T-helper 2 cell treated with Interferon-gamma antibody and Interleukin-4, amounts not matched to agents 5 μg/mL and 100 μg/mL, for 36 hours (primary cell): ENCODE measurements around the gene DTNBP1.

Experiments
- DNase-seq: peaks from one replicate; pipeline ENCODE4 v3.0.0; 2021; ENCODE audit warnings: low spot score
- H3K27ac Mint-ChIP-seq: one replicate; pipeline ENCODE4 v1.8.0; 2021; ENCODE audit warnings: mild to moderate bottlenecking, mixed read lengths
- H3K27me3 Mint-ChIP-seq: one replicate; pipeline ENCODE4 v1.8.0; 2021; ENCODE audit warnings: low read depth, mixed read lengths
- H3K36me3 Mint-ChIP-seq: one replicate; pipeline ENCODE4 v1.8.0; 2021; ENCODE audit warnings: low read depth, mixed read lengths
- H3K4me1 Mint-ChIP-seq: one replicate; pipeline ENCODE4 v1.8.0; 2021; ENCODE audit warnings: low read depth, mixed read lengths
- H3K4me3 Mint-ChIP-seq: one replicate; pipeline ENCODE4 v1.8.0; 2022; ENCODE audit warnings: mild to moderate bottlenecking, moderate library complexity, mixed read lengths
- H3K9me3 Mint-ChIP-seq: one replicate; pipeline ENCODE4 v1.8.0; 2021; ENCODE audit warnings: mixed read lengths

DTNBP1 gene

DNA sequence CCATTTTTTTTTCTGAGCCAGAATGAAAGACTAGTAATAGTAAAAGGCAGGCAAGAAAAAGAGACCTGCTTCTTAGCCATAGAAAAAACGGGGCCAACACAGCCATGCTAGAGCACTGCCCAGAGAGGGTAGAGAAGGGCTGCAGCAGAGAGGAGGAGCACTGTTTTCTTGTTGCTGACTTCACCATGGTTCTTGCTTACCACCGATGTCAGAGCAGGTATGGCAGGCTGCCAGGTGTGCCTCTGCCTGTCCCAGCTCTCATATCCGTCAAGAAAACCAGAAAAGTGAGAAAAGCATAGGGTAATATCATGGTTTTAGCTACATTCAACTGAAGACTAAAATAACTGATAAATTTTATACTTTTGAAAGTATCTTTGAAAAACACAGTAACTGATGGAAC lies 60.7 kb downstream of the DTNBP1 start:
- Mint-ChIP-seq H3K4me3 (no peak overlapping the region), H3K36me3 (peaks cover 12% of the 10 kb centered on the region), H3K4me1 (no peaks in the 10 kb centered on the region), H3K9me3 (no peaks in the 10 kb centered on the region), H3K27me3 (no peaks in the 10 kb centered on the region), H3K27ac (no peak overlapping the region)
- no peak for DNase-seq

DNA sequence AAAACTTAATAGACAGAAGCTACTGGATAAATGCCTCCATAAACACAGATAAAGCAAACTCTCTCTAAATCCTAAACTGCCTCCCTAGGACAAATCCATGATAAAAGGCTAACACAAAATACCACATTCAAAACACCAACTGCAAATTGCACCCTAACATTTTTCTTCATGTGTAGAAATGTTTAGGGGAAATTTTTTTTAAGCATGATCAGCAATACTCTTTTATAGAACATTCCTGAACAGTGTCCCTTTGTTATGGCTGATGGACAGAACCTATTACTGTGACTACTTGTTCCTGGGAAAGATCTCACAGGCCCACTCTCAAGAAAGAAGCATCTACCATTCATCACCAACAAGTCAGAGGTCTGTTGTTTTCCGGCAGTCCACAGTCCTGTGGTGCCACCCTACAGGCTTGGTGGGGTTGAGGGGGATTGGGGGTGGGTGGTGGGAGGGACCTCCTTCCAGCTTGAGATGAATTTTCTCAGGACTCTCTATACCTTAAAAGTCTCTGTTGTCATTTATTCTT lies 64.5 kb downstream of the DTNBP1 start:
- Mint-ChIP-seq H3K4me1 (peaks cover 5% of the 10 kb centered on the region), H3K4me3 (no peak overlapping the region), H3K27ac (no peak overlapping the region)

DNA sequence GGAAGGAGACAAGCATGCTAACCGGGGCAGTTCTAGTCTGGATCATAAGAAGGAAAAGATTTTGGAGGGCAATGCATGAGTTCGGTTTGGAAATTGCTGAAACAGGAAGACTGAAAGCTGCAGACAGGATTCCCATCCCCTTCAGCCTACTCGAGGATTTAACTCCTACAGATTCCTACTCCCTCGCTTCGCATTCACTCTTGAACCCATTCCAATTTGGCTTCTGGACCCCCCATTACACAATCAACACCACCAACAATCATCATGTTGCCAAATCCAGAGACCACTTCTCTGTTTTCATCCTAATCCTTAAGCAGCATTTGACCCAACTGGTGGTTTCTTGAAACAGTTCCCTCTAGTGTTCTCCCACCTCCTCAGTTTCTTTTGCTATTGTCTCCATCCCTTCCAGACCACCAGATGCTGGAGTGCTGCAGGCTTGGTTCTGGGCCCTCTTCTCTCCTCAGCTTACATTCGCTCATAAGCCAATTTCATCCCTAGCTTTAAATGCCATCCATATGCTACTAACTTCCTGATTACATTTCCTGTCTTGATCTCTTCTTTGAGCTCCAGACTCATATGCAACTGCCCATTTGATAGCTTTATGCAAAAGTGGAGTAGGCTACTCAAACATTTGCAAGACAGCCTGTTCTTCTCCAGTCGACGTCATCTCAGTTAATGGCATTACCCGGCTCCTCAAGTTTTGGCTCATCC lies 66.5 kb downstream of the DTNBP1 start:
- no peak overlapping the region for H3K27ac Mint-ChIP-seq
- peaks cover 5% of the 10 kb centered on the region for H3K4me1 Mint-ChIP-seq
- no peak for DNase-seq
- no peaks in the 10 kb centered on the region for H3K27me3 Mint-ChIP-seq
- H3K36me3 Mint-ChIP-seq, result peaks cover 5% of the 10 kb centered on the region
- H3K9me3 Mint-ChIP-seq, result no peaks in the 10 kb centered on the region
- no peak overlapping the region for H3K4me3 Mint-ChIP-seq

More for the DNA sequence above, 64.5 kb downstream of the DTNBP1 start:
- H3K36me3 Mint-ChIP-seq, result peaks cover 8% of the 10 kb centered on the region
- no peaks in the 10 kb centered on the region for H3K27me3 Mint-ChIP-seq
- DNase-seq, result no peak
- H3K9me3 Mint-ChIP-seq, result no peaks in the 10 kb centered on the region

DNA sequence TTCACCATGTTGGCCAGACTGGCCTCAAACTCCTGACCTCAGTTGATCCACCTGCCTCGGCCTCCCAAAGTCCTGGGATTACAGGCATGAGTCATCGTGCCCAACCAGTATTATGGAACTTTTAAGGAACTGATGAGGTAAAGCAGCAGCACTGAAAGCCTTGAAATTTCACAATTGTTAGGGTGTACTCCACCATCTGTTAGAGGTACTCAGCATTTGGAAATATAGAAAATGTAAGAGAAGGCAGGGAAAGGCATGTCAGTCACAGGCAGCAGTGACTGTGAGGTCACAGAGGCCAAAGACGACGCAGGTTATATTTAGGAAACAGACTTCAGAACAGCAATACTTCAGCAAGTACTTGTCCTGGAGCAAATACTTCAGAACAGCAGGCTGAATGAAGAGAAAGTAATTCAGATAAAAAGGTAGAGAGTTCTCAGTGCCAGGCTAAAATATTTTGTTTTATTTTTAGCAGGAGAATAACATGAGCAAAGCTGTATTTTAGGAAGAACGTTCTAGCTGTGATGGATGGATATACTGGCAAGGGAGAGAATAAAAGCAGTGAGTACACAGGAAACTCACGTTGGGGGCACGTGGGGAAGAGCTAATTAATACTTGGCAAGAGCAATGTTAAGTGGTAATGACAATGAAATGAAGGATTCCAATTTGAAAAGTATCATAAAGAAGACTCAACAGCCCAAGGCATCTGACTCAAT lies 67.2 kb downstream of the DTNBP1 start:
- H3K9me3 Mint-ChIP-seq, result no peaks in the 10 kb centered on the region
- no peak overlapping the region for H3K4me3 Mint-ChIP-seq
- no peak overlapping the region for H3K27ac Mint-ChIP-seq
- H3K4me1 Mint-ChIP-seq, result peaks cover 5% of the 10 kb centered on the region
- no peaks in the 10 kb centered on the region for H3K27me3 Mint-ChIP-seq
- DNase-seq, result no peak
- peaks cover 2% of the 10 kb centered on the region for H3K36me3 Mint-ChIP-seq

DNA sequence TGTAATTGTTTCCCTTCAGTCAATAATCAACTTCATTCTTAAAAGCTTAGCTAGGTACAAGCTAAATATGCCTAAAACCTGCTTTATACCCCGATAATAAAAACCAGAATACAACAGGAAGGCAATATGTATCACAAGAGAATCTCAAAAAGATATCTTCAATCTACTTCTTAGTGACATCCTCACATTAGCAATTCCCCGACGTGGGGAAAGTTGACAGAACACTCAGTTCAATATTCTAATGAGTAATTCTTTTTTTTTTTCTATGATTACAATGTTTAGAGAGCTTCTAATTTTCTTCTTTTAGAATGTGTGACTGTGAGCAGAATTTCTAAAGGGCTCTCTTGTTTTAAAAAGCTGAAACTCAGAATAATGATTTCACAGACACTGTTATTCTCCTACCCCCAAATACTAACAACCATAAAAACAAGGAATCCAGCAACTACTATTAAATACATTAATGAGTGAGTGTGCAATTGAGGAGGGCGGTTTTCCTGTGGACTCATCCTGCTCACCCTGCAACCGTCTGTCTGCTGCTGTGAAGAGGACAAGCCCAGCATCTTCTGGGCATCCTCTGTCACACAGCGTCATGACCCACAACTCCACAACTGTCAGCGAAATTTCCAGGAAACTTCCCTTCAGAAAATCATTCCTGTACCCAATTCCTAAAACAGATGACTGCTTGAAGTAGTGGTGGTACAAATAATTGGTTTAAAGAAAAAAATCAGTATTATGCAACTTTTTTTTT lies 68.1 kb downstream of the DTNBP1 start:
- peaks cover 4% of the 10 kb centered on the region for H3K36me3 Mint-ChIP-seq
- no peak overlapping the region for H3K27ac Mint-ChIP-seq
- H3K4me1 Mint-ChIP-seq, result peaks cover 8% of the 10 kb centered on the region
- H3K4me3 Mint-ChIP-seq, result no peak overlapping the region
- DNase-seq, result no peak
- H3K9me3 Mint-ChIP-seq, result no peaks in the 10 kb centered on the region
- no peaks in the 10 kb centered on the region for H3K27me3 Mint-ChIP-seq

DNA sequence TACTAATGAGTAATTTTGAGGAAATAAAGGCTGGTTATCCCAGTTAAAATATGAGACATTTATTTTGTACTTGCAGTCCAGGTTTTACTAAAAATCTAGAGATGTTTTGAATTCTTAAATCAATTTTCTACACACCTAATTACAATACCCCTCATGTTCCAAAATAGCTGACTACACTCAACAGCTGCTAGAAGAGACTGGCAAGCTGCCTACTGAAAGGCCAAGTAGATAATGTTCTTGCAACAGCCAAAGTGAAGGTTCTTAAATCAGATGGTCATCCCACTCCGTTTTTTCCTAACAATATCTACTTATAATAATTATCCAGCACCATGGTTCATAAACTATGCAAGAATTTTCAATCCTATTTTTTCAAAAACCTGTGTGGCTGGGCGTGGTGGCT lies 69.0 kb downstream of the DTNBP1 start:
- no peak for DNase-seq
- H3K27me3 Mint-ChIP-seq, result no peaks in the 10 kb centered on the region
- peaks cover 4% of the 10 kb centered on the region for H3K36me3 Mint-ChIP-seq
- H3K4me1 Mint-ChIP-seq, result peaks cover 16% of the 10 kb centered on the region
- no peak overlapping the region for H3K4me3 Mint-ChIP-seq
- no peak overlapping the region for H3K27ac Mint-ChIP-seq
- no peaks in the 10 kb centered on the region for H3K9me3 Mint-ChIP-seq

DNA sequence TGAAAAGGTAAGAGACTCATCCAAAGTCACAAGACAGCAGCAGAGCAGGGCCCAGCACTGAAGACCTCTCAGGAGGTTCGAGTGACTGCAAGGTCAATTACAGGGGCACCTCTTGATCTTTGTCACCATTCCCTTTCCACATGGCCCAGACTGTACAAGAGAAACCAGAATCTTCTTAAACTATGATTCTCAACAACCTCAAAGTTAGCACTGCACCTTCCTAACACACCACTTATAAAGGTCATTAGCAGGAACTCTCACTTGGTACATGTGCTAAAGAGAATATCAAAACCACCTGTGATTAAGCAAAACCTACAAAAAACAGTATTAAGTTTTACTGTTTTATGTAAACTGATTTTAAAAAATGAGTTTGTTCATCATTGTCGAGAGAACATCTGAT lies 70.2 kb downstream of the DTNBP1 start:
- H3K36me3 Mint-ChIP-seq, result peaks cover 2% of the 10 kb centered on the region
- H3K9me3 Mint-ChIP-seq, result no peaks in the 10 kb centered on the region
- no peak overlapping the region for H3K27ac Mint-ChIP-seq
- DNase-seq, result no peak
- H3K4me3 Mint-ChIP-seq, result no peak overlapping the region
- H3K4me1 Mint-ChIP-seq, result peaks cover 17% of the 10 kb centered on the region
- H3K27me3 Mint-ChIP-seq, result no peaks in the 10 kb centered on the region

DNA sequence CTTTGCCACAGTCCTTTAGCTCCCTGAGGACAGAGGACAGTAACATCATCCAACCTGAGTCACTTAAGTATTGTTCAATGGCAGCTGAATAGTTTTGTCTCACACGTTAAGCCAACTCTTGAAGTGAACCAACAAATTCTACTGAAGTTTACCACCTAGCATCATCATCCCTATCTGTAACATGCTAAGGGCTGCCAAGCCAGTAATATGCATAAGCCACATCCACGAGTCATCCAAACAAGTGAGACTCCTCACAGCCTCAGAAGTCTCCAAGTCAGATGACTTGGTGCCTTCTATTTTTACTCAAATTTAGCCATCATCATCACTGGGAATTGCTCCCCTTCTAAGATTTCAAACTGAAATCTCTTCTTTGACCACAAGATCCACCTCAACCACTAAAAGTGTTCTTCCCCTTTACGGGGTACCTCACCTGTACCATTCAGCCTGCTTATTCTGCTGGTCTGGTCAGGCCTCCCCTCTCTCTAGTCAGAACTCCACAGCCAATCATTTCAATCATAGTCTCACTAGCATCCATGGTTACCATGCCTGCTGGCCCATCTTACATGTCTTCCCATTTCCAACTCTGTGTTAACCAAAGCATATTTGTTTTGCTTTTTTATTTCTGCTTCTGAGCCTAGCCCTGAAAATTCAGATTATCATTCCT lies 73.7 kb downstream of the DTNBP1 start:
- DNase-seq, result peak; percentile 50
- Mint-ChIP-seq H3K9me3 (no peaks in the 10 kb centered on the region), H3K27ac (no peak overlapping the region), H3K36me3 (peaks cover 2% of the 10 kb centered on the region), H3K4me1 (peaks cover 15% of the 10 kb centered on the region), H3K4me3 (no peak overlapping the region), H3K27me3 (no peaks in the 10 kb centered on the region)

DNA sequence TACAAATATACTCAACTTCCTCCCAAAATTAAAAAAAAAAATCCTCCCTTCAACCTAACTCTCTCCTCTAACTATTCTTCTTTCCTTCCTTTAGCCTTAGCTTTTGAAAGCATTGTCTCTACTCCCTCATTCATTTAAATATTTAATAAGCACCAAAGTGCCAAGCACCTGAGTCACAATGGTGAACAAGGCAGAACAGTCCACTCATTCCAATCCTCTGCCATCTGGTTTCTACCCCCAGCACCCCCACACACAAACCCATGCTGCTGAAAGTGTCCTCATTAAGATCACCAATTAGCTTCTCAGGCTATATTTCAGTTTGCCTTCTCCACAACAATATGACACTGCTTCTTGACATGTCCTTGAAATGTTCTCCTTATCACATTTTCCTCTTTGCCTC lies 76.3 kb downstream of the DTNBP1 start:
- Mint-ChIP-seq H3K36me3 (peaks cover 2% of the 10 kb centered on the region), H3K27me3 (no peaks in the 10 kb centered on the region), H3K27ac (no peak overlapping the region), H3K4me1 (peaks cover 15% of the 10 kb centered on the region), H3K4me3 (no peak overlapping the region), H3K9me3 (no peaks in the 10 kb centered on the region)
- DNase-seq, result no peak

DNA sequence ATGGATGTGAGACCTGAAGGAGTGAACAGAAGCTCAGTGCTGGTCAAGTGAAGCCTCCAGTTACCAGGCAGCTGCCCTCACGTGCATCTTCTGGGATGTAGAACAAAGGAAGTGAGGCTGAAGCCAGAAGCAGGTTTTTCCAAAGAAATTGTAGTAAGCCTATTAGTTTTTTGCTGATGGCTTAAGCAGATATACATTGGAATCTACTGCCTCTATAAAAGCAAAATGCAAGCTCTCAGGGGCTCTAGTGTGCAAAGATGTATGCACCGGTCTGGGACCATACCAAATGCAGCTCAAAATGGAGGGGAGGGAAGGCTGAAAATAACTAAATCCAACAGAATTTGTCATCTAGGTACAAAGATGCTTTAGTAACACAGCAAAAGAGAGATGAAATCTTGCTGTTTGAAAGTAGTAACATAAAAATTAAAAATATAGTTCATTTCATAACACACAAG lies 77.0 kb downstream of the DTNBP1 start:
- Mint-ChIP-seq H3K27me3 (no peaks in the 10 kb centered on the region), H3K9me3 (no peaks in the 10 kb centered on the region), H3K4me1 (peaks cover 15% of the 10 kb centered on the region), H3K4me3 (no peak overlapping the region), H3K36me3 (peaks cover 2% of the 10 kb centered on the region), H3K27ac (no peak overlapping the region)
- DNase-seq, result no peak

DNA sequence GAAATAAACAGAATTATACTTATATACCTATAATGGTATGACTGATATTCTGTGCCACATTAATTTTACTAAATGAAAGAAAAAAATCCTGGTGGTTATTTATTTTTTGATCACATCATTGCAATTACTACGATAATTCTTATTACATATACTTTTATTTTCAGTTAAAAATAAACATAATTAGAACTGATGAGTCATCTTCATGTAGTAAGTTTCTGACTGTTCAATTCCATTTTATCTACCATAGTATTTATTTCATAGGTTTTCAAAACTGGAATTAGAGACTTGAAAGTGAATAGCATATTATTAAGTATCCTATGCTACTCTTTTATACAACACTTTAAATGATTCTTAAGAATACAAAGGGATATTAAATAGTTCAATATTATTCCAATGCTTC lies 80.3 kb downstream of the DTNBP1 start:
- no peaks in the 10 kb centered on the region for H3K36me3 Mint-ChIP-seq

DNA sequence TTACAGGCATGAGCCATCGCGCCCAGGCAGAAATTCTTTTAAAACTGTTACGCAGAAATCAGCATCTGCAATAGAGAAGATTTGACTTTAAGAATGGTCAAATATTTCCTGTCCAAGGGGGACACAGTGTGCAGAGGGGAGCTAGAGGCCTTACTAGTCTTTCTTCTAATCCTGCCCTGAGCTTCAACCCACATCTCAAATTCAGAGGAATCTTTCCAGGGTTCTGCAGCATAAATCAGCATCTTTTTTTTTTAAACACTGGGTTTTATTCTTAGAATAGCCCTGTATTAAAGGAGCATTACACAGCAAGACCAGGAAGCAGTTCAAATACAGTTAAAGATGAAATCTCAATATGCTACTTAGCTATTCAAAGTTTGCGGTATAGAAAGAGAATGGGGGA lies 81.1 kb downstream of the DTNBP1 start:
- DNase-seq, result no peak
- Mint-ChIP-seq H3K27ac (no peak overlapping the region), H3K4me1 (peaks cover 3% of the 10 kb centered on the region), H3K27me3 (no peaks in the 10 kb centered on the region), H3K4me3 (no peak overlapping the region), H3K36me3 (no peaks in the 10 kb centered on the region), H3K9me3 (no peaks in the 10 kb centered on the region)

More for the DNA sequence above, 80.3 kb downstream of the DTNBP1 start:
- no peak overlapping the region for H3K4me3 Mint-ChIP-seq
- no peaks in the 10 kb centered on the region for H3K27me3 Mint-ChIP-seq
- no peak for DNase-seq
- no peak overlapping the region for H3K27ac Mint-ChIP-seq
- H3K9me3 Mint-ChIP-seq, result no peaks in the 10 kb centered on the region
- H3K4me1 Mint-ChIP-seq, result peaks cover 3% of the 10 kb centered on the region

DNA sequence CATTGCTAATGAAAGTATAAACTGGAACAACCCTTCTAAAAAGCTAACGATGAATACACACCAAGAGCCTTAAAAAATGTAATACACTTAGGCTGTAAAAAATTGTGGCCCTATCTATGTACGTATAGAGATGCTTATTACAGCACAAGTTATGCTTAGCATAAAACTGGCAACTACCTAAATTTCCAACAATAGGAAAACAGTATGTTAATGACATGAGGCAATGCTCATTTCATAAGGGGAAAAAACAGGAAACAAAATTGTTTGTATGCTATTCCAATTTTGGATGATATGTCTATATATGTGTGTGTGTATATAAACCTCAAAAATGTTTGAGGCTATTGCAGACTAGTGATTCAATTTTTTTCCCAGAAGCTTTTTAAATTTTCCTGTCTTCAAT lies 82.5 kb downstream of the DTNBP1 start:
- H3K4me1 Mint-ChIP-seq, result peaks cover 4% of the 10 kb centered on the region
- no peak overlapping the region for H3K27ac Mint-ChIP-seq
- no peak for DNase-seq
- H3K36me3 Mint-ChIP-seq, result no peaks in the 10 kb centered on the region
- no peaks in the 10 kb centered on the region for H3K9me3 Mint-ChIP-seq
- H3K4me3 Mint-ChIP-seq, result no peak overlapping the region
- H3K27me3 Mint-ChIP-seq, result no peaks in the 10 kb centered on the region
